GM18498 (cell line): Measurements from ENCODE around the gene NUP42.
"Not testable (repeated sequence)": the region's sequence is repeated elsewhere in the genome, so short reads cannot be mapped to it uniquely, and the experiment has no call there.

ENCODE experiments used
- ATAC-seq: cut with Tn5 transposase; IDR thresholded peaks from one replicate; pipeline ENCODE4 v1.9.1; 2021; ENCODE audit warnings: mild to moderate bottlenecking, moderate library complexity; ENCODE audit not compliant: unreplicated experiment

Gene NUP42

GRCh38 chr7:23204241-23204640, 22.4 kb downstream of the NUP42 start:
- ATAC-seq = no peak

- ATAC-seq = no peak
Observed at GRCh38 chr7:23205577-23205908, 23.7 kb downstream of the NUP42 start.

GRCh38 chr7:23205909-23206767, 24.3 kb downstream of the NUP42 start:
- ATAC-seq = no peak

DNA sequence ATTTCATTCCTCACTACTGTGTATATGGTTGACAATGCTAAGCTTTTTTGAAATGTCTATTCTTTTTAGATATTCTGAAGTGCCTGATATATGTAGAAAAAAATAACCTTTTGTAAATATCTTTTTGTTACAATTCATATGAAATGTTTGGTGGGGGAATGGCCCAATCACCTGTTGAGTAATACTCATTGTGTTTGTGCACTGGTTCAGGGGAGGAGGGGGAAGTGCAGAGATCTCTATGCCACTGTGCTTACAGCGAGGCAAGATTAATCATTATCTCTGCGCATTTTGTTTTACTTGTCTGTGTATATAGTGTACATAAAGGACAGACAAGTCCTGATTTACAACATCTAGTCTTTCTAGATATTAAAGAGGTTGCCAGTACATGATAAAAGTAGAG, 25.2 kb downstream of the NUP42 start:
- ATAC-seq = no peak

- ATAC-seq = no peak
Observed at GRCh38 chr7:23207884-23208283, 26.0 kb downstream of the NUP42 start.

- ATAC-seq = no peak
Observed at GRCh38 chr7:23208316-23208715, 26.5 kb downstream of the NUP42 start.

- no peak for ATAC-seq
Observed at GRCh38 chr7:23210506-23210905, 28.7 kb downstream of the NUP42 start.

- no peak for ATAC-seq
Observed at GRCh38 chr7:23211589-23211988, 29.7 kb downstream of the NUP42 start.

- no peak for ATAC-seq
Observed at GRCh38 chr7:23212395-23212794, 30.5 kb downstream of the NUP42 start.

- no peak for ATAC-seq
Observed at GRCh38 chr7:23212841-23213240, 31.0 kb downstream of the NUP42 start.

DNA sequence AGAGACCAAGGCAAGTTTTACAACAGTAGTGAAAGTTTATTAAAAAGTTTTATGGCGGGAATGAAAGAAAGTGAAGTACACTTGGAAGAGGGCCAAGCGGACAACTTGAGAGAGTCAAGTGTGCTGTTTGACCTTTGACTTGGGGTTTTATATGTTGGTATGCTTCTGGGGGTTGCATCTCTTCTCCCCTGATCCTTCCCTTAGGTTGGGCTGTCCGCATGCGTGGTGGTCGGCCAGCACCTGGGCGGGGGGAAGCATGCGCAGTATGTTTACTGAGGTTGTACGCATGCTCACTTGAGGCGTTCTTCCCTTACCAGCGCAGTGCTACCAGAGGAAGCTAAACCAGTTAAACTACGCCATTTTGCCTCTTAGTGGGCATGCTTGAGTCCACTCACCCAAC, 31.9 kb downstream of the NUP42 start:
- ATAC-seq = no peak

GRCh38 chr7:23214423-23214822, 32.6 kb downstream of the NUP42 start:
- no peak for ATAC-seq

DNA sequence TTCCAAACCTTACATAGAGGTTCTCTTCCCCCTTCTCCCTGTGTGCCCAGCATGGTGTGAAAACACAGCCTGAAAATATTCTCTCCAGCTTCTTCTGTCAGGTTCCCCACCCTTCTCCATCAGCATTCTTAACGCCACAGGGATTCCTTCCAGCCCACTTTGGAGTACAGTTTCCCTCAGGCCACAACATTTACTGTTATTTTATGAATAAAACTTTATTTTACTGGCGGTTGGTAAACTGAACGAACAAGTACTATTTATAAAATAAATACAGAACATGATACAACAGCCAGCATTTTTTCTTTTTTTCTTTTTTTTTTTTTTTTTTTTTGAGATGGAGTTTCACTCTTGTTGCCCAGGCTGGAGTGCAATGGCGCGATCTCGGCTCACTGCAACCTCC, 33.1 kb downstream of the NUP42 start:
- no peak for ATAC-seq

DNA sequence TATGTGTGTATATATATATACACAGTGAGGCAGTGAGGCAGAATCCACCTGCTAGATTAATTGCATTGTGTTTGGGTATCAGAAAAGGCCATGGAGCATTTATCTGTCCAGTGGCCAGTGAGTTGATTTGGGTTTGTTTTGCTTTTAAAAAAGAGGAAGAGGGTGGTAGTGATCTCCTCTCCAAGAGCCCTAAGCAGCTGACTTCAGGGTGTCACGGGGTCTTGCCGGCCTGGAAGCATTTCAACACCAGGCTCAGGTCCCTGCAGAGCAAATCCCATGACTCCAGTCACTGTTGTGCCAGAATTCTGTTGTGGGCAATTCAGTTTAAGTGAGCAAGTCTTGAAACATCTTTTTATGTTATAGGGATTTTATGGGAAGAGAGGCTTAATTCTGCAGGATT, 34.2 kb downstream of the NUP42 start:
- no peak for ATAC-seq

DNA sequence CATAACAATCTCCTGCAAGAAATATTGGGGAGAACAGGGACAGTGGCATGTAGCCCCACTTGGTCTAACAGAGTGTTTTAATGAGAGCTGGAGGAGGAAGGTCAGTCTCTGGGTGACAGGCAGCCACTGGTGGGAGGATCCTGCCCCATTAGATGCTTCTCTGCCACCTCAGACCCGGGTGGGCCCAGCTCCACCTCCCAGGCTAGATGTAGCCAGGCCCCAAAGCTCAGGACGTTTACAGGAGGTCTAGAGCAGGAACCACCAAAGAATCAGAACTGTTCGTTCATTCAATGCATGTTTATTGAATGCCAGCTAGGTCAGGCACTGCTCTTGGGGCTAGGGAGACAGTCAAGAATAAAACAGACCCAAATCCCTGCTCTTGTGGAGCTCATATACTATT, 36.3 kb downstream of the NUP42 start:
- ATAC-seq = no peak

- no peak for ATAC-seq
Observed at GRCh38 chr7:23220690-23221305, 39.0 kb downstream of the NUP42 start.

GRCh38 chr7:23222439-23223030, 40.7 kb downstream of the NUP42 start:
- no peak for ATAC-seq

DNA sequence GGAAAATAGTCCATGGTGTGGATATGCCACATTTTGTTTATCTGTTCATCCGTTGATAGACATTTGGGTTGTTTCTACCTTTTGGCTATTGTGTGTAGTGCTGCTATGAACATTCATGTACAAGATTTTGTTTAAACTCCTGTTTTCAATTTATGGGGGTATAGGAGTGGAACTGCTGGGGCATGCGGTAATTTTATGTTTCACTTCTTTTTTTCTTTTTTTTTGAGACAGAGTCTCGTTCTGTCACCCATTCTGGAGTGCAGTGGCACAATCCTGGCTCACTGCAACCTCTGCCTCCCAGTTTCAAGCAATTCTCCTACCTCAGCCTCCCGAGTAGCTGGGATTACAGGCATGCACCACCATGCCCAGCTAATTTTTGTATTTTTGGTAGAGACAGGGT, 42.5 kb downstream of the NUP42 start:
- ATAC-seq = not testable (repeated sequence)

DNA sequence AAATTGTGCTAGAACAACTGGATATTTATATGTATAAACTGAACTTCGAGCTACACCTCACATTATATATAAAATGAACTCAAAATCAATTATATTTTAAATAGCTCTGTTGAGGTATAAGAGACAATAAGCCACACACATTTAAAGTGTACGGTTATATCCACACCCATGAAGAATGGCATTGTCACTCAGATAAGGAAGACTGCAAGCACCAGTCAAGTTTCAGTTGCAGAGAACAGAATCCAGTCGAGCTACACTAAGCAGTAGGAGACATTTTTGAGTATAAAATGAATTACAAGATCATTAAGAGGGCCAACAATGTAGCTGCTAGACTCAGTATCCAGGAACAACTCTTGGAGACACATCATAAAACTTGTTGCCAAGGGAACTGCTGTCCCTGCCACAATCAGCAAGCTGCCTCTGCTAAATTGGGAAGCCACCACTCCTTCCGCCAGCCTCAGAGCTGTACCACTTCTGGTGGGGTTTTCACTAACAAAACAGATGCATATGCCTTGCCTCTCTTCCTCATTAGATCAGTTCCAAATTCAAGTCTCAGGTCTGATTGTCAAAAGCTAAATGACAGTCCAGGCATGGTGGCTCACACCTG, 45.1 kb downstream of the NUP42 start:
- ATAC-seq = no peak

- no peak for ATAC-seq
Observed at GRCh38 chr7:23228412-23228811, 46.6 kb downstream of the NUP42 start.

- ATAC-seq = no peak
Observed at GRCh38 chr7:23230641-23231101, 48.8 kb downstream of the NUP42 start.

GRCh38 chr7:23232966-23233365, 51.1 kb downstream of the NUP42 start:
- ATAC-seq = no peak
